HG03565 (cell line): ENCODE measurements around the gene CRIP1.

ENCODE experiments used
- ATAC-seq: cut with Tn5 transposase; IDR thresholded peaks from one replicate; pipeline ENCODE4 v1.9.1; 2021; ENCODE audit warnings: mild to moderate bottlenecking, moderate library complexity; ENCODE audit not compliant: unreplicated experiment

Gene CRIP1

GRCh38 chr14:105450864-105451720 is 35.6 kb upstream of the CRIP1 start:
- ATAC-seq = no peak

GRCh38 chr14:105452963-105453362 is 33.7 kb upstream of the CRIP1 start:
- no peak for ATAC-seq

GRCh38 chr14:105453847-105454246 is 32.8 kb upstream of the CRIP1 start:
- no peak for ATAC-seq

- no peak for ATAC-seq
Measured at GRCh38 chr14:105455086-105455640, 31.5 kb upstream of the CRIP1 start.

- no peak for ATAC-seq
Measured at GRCh38 chr14:105455766-105456660, 30.7 kb upstream of the CRIP1 start.

GRCh38 chr14:105456736-105457617 is 29.7 kb upstream of the CRIP1 start:
- ATAC-seq = no peak

GRCh38 chr14:105458010-105458409 is 28.7 kb upstream of the CRIP1 start:
- no peak for ATAC-seq

GRCh38 chr14:105458571-105458970 is 28.1 kb upstream of the CRIP1 start:
- ATAC-seq = no peak

GRCh38 chr14:105460116-105460515 is 26.6 kb upstream of the CRIP1 start:
- no peak for ATAC-seq

GRCh38 chr14:105460616-105461015 is 26.1 kb upstream of the CRIP1 start:
- ATAC-seq = no peak

GRCh38 chr14:105461903-105462302 is 24.8 kb upstream of the CRIP1 start:
- no peak for ATAC-seq

- no peak for ATAC-seq
Measured at GRCh38 chr14:105464501-105464900, 22.2 kb upstream of the CRIP1 start.

GRCh38 chr14:105465209-105466031 is 21.3 kb upstream of the CRIP1 start:
- ATAC-seq = no peak

- ATAC-seq = no peak
Measured at GRCh38 chr14:105466531-105467248, 20.0 kb upstream of the CRIP1 start.

- ATAC-seq = no peak
Measured at GRCh38 chr14:105467249-105467941, 19.3 kb upstream of the CRIP1 start.

- ATAC-seq = no peak
Measured at GRCh38 chr14:105467942-105468471, 18.7 kb upstream of the CRIP1 start.

GRCh38 chr14:105468621-105469241 is 18.0 kb upstream of the CRIP1 start:
- no peak for ATAC-seq
